HG03095 (cell line): ENCODE data around the gene MYOM1.
"Not testable (repeated sequence)": the region's sequence is repeated elsewhere in the genome, so short reads cannot be mapped to it uniquely, and the experiment has no call there.

Source experiments
- ATAC-seq: cut with Tn5 transposase; IDR thresholded peaks from one replicate; pipeline ENCODE4 v1.9.1; 2021; ENCODE audit warnings: moderate library complexity; ENCODE audit not compliant: unreplicated experiment

Gene MYOM1

GRCh38 chr18:3093624-3094337 is 126.0 kb downstream of the MYOM1 start:
- no peak for ATAC-seq

- no peak for ATAC-seq
Observed at GRCh38 chr18:3092727-3093126, 127.0 kb downstream of the MYOM1 start.

DNA sequence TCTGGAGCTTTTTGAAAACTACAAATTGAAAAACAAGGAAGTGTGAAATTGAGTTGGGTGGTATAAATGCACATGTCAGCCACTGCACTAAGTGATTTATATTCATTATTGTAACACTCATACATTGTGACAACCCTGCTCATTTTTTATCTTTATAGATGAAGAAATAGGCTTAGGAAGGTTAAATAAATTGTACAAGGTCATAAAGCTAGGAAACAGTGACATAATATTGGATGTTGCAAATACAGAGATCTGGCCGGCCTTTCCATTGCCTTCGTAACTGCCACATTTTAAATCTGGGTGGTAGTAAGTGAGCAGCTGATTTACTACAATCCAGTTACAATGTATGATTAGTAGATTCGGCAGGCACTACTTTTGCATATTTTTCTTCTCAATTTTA is 130.2 kb downstream of the MYOM1 start:
- no peak for ATAC-seq

DNA sequence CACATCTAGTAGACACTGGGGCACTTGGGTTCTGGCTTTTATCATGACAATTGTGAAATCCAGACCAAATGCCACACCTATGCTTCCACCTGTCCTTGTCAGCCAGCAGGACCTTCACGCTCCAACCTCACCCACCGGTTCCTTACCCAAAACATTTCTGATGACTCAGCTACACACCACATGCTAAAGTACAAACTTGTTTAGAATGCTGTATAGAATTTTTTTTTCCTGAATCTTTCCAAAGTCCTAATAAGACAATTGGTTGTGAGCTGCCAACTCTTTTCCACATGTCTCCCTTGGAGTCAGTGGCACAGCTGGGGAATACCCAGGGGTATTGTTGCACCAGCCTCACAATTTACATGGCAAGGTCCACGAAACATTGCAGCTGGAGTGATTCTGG is 131.3 kb downstream of the MYOM1 start:
- no peak for ATAC-seq

DNA sequence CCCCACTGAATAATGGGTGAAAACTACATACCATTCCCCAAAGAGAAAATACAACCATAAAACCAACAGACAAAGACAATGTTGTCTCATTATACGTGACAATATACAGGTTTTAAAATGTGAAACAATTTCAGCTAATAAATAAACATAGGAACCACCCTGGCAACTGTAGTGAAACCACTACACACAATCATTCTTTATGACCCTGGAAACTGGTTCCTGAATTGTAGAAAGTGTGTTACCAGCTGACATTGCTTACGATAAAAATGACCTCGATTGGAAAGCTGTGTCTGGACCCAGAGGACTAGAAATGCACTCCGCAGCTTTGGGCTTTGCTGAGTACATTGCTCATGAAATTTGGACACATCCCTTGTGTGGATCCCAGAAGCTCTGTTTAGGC is 132.9 kb downstream of the MYOM1 start:
- no peak for ATAC-seq

DNA sequence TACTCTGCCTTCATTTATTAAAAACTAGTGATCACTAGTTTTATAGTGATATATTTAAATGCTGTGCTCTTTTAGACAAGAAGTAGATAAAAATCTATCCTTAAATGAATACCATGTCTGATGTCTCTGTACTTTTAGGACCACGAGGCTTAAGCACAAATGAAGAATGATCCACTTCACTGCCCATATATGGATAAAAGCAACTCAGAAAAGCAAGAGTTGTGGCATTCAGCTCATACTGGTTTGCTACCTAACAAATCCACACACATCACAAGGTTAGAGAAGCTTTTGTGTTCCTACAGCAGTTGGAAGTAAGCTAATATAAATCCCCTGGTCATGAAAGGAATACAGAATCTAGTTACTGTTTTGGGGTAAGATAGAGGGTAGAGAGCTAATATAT is 134.2 kb downstream of the MYOM1 start:
- ATAC-seq = no peak

- no peak for ATAC-seq
Observed at GRCh38 chr18:3084206-3084605, 135.6 kb downstream of the MYOM1 start.

DNA sequence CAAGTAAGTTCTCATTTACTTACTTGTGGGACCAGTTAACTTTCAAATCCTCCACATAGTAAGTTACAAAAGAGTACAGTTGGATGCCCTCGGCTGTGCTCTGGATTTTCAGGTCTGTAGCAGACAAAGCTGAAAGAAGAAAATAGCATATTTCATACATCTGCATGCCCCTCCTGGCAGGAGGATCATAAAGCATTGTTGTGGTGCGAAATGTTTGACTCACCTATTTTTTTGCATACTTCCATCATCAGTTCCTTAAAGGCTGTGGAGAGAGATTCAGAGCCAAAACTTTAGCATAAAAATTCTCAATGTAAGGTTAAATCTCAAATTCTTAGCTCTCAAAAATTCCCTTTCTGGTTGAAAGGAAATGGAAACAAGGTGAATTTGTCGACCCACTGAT is 136.0 kb downstream of the MYOM1 start:
- no peak for ATAC-seq

DNA sequence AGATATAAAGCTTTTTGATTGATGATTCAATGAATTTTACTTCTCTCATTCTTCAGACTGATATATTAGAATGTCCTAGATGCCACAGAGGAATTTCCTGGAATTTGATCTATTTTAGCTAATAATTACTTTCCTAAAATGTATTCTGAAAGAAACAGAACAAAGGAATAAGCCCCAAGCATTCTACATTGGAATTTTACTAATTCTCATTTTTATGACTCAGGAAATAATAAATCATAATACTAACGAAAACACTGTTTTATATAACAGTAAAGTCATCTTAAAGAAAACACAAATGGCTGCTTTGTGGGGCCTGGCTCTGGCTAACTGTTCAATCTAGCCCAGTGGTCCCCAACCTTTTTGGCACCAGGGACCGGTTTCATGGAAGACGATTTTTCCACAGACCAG is 138.2 kb downstream of the MYOM1 start:
- no peak for ATAC-seq

DNA sequence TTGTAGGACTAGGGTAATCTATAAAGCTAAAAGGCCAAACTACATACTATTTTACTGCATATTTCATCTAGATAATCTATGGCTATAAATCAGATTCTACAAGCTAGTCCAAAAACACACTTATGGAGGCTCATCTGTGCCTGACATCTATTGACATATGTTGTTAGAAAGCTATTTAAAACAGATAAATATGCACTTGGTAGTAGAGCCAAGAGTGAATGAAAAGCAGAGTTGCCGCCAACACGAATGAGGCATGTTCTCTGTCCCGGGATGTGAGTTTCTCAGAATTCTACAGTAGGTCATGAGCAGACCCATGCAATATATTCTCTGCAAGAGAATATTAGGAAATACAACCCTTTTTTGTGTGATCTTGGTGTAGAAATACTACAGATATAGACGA is 140.1 kb downstream of the MYOM1 start:
- ATAC-seq = no peak

DNA sequence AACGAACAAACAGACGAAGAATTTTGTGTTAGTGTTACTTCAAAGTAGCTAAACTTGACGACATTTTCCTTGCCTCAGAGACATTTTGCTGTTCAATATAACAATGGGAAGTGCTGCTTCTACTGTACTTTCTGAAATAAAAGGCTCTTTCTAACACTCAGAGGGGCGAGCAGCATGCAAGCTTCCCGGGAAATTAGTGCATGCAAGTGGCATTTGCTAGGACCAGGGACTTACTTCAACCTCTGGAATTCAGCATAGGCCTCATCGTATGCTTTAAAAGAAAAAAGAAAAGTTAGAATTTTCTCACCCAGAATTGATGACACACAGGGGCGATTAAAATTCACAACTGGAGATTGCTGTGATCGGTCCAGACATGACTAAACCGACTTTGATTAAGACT is 144.3 kb downstream of the MYOM1 start:
- no peak for ATAC-seq

DNA sequence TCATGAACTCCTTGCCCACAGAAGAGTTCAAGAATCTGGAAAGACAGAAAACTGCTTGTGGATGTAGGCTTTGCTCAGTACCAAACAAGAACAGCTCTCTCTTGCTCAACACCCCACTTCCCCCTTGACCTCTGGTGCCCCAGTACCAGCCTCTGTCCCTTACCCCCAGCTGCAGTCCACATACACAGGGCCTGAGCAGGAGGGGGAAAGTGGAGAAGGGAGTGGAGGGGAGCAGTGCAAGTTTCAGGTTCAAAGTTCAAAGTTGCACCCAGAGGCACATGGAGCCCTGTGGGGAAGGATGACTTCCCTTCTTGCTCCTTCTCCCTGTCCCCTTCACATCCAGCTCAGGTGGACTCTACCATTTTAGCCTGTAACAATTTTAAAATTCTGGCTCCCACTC is 145.7 kb downstream of the MYOM1 start:
- ATAC-seq = no peak

DNA sequence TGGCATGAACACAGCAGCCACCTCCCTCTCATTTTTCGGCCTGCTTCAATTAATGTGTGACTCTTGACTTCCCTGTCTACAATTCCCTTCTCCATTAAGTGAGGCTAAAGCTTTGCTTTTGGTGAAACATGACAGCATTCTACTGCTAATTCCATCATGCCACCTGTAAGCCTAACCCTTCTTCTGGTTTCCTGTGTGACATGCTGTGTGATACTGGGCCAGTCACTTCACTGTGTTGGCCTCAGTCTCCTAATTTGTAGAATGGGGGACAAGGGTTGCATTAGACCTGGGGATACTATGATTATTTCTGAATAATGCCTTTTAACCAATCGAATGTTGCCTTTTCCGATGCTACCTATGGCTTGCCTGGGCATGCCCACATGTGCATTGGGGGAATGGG is 146.4 kb downstream of the MYOM1 start:
- ATAC-seq = not testable (repeated sequence)

- no peak for ATAC-seq
Observed at GRCh38 chr18:3071676-3072075, 148.1 kb downstream of the MYOM1 start.

- no peak for ATAC-seq
Observed at GRCh38 chr18:3069671-3070433, 149.9 kb downstream of the MYOM1 start.

- no peak for ATAC-seq
Observed at GRCh38 chr18:3067722-3068121, 152.0 kb downstream of the MYOM1 start.

GRCh38 chr18:3067165-3067661 is 152.6 kb downstream of the MYOM1 start:
- ATAC-seq = no peak

DNA sequence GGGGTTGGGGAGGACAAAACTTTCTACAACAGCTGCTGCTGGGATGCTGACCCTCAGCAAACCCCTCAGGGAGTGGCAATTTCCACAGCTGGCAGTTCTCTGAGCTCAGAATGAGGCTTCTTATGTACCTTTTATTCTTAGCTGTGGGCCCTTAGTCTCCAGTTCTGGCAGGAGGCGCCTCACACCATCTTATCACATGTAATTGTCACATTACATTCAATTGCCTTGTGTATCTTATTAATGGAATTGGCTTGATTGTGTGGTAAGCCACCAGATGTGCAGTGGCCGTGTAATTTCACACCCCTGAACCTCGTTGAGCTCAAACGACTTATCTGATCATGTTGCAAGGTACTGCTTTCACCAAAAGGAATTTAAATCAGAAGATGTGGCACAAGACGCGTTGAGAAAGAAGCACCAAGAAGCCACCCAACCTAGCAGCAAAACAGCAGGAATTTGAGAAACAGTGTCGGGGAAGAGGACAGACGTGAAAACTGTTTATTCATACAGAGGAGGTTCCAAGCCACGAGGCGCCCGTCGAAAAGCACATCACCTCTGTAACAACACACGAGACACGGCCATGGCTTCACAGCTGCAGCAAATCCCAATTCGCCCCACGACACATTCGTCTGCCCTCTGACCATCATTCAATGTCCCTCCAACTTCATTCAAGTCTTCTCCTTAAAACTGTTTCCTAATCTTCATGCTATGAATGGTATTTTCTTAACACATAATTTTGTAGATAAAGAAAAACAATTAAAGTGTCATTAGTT is 153.2 kb downstream of the MYOM1 start:
- no peak for ATAC-seq

GRCh38 chr18:3063766-3064165 is 156.0 kb downstream of the MYOM1 start:
- not testable (repeated sequence) for ATAC-seq

- ATAC-seq = no peak
Observed at GRCh38 chr18:3062798-3063680, 156.7 kb downstream of the MYOM1 start.
